Measurements from ENCODE around the gene DENND2D. TPM values are rescaled to one million over a fixed set of nuclear protein-coding genes. Genes with fewer than 3 reads are reported as not detected.

The DENND2D gene
- total RNA-seq, 1 donor from 2014 or later, result not detected

DNA sequence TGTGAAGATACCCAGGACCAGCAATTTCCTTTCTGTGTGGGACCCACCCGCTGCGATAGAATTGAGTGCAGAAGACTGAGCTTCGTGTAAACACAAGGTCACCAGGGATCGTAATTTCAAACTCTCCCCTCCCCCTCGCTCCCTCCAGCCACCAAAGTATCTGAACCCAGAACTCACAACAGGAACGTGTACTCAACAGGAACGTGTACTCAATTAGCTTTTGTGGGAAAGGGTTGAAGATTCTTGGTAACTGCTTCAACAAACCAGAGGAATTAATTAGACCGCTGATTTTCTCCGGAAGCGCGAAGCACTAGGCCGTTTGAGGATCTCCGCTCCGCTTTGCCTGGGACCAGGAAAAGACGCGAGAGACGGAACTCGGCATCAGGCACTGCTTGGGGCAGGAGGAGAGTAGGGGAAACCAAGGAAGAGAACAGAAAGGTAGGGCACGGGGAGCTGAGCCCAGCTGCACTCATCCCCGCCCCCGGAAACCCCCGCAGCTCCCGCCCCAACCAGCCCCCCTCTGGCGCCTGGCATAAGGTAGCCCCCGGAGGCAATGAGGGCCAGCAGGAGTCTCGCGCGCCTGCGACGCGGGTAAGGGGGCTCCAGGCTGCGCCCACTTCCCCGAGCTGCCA lies 61.0 kb downstream of the DENND2D start:
- H3K36me3 Mint-ChIP-seq (ENCODE audit: unreplicated experiment), result peaks cover 9% of the 10 kb centered on the region
- H3K4me3 Mint-ChIP-seq (ENCODE audit: unreplicated experiment), result peak overlapping the region; percentile 100
- peak; percentile 83 for DNase-seq (ENCODE audit: extremely low spot score, unreplicated experiment)
- H3K4me1 Mint-ChIP-seq (ENCODE audit: unreplicated experiment), result peaks cover 28% of the 10 kb centered on the region
- TF ChIP-seq, protein P1, sequence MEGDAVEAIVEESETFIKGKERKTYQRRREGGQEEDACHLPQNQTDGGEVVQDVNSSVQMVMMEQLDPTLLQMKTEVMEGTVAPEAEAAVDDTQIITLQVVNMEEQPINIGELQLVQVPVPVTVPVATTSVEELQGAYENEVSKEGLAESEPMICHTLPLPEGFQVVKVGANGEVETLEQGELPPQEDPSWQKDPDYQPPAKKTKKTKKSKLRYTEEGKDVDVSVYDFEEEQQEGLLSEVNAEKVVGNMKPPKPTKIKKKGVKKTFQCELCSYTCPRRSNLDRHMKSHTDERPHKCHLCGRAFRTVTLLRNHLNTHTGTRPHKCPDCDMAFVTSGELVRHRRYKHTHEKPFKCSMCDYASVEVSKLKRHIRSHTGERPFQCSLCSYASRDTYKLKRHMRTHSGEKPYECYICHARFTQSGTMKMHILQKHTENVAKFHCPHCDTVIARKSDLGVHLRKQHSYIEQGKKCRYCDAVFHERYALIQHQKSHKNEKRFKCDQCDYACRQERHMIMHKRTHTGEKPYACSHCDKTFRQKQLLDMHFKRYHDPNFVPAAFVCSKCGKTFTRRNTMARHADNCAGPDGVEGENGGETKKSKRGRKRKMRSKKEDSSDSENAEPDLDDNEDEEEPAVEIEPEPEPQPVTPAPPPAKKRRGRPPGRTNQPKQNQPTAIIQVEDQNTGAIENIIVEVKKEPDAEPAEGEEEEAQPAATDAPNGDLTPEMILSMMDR (IDR thresholded peaks at IDR 0.05), result no peak
- H3K9me3 Mint-ChIP-seq (ENCODE audit: unreplicated experiment), result no peaks in the 10 kb centered on the region
- H3K27ac Mint-ChIP-seq (ENCODE audit: unreplicated experiment), result peak overlapping the region; percentile 98
- H3K27me3 Mint-ChIP-seq (ENCODE audit: unreplicated experiment), result no peaks in the 10 kb centered on the region

Other genes with a start within 250 kb of the DENND2D start
- gene LRIF1, start 236.7 kb downstream of the DENND2D start, total RNA-seq, result 9.4 and 12.1 TPM in 2 replicates
- 31.1 and 33.6 TPM in 2 replicates for gene DRAM2, start 60.6 kb downstream of the DENND2D start, total RNA-seq
- 25.3 and 26.0 TPM in 2 replicates for gene CEPT1, start 60.4 kb downstream of the DENND2D start, total RNA-seq
- gene CHI3L2, start 27.1 kb upstream of the DENND2D start, total RNA-seq, result not detected in 2 replicates
- not detected in 2 replicates for gene CHIA, start 90.2 kb upstream of the DENND2D start, total RNA-seq
- gene OVGP1, start 227.1 kb upstream of the DENND2D start, total RNA-seq, result 1.1 and 1.6 TPM in 2 replicates
- gene WDR77, start 248.6 kb upstream of the DENND2D start, total RNA-seq, result 22.7 and 24.0 TPM in 2 replicates
- gene ATP5PB, start 248.8 kb upstream of the DENND2D start, total RNA-seq, result 185 and 187 TPM in 2 replicates